Calu3 (cell line): Measurements from ENCODE around the gene SCAPER. TPM values are rescaled to one million over a fixed set of nuclear protein-coding genes. Genes with fewer than 3 reads are reported as not detected.

Experiments used
- BruUV-seq: library from RNA; stranded (reverse); fragments of 400-500 nt; replicated peaks from 2 replicates; lab custom pipeline; 2021; lab: Mats Ljungman, UMichigan
- CTCF ChIA-PET: fragments of 300-600 bp; sonication (Branson Sonifier 250); formaldehyde crosslinking; loops from one replicate; lab custom pipeline; 2022; ENCODE audit warnings: antibody characterized with exemption; lab: Charles Lee
- DNase-seq: peaks from one replicate; pipeline ENCODE4 v3.0.0; 2022
- H3K27ac Mint-ChIP-seq: one replicate; pipeline ENCODE4 v1.8.0; 2022; ENCODE audit warnings: mixed read lengths; ENCODE audit not compliant: unreplicated experiment
- H3K27me3 Mint-ChIP-seq: one replicate; pipeline ENCODE4 v1.8.0; 2022; ENCODE audit warnings: mixed read lengths; ENCODE audit not compliant: unreplicated experiment
- H3K36me3 Mint-ChIP-seq: one replicate; pipeline ENCODE4 v1.8.0; 2022; ENCODE audit warnings: mild to moderate bottlenecking, moderate library complexity, mixed read lengths; ENCODE audit not compliant: insufficient read depth, unreplicated experiment
- H3K4me1 Mint-ChIP-seq: one replicate; pipeline ENCODE4 v1.8.0; 2022; ENCODE audit warnings: mild to moderate bottlenecking, low read depth, mixed read lengths; ENCODE audit not compliant: unreplicated experiment
- H3K4me3 Mint-ChIP-seq: one replicate; pipeline ENCODE4 v1.8.0; 2022; ENCODE audit warnings: mild to moderate bottlenecking, low read depth, moderate library complexity, mixed read lengths; ENCODE audit not compliant: unreplicated experiment
- H3K9me3 Mint-ChIP-seq: one replicate; pipeline ENCODE4 v1.8.0; 2022; ENCODE audit warnings: low read depth, mixed read lengths; ENCODE audit not compliant: unreplicated experiment
- intact Hi-C: fragments of 100-400 bp; cut with micrococcal nuclease; formaldehyde crosslinking; loops from one replicate; pipeline ENCODE4 v1.10.0; 2022; ENCODE audit not compliant: unreplicated experiment
- total RNA-seq: library from RNA; stranded (reverse); gene quantifications from 2 replicates; pipeline ENCODE4 v1.2.3, GENCODE V29; 2022
- TF ChIP-seq, protein P1 (sequence below): fragments of 200-600 bp; IDR thresholded peaks from one replicate; pipeline ENCODE4 v1.8.0; 2022; ENCODE audit warnings: antibody characterized with exemption; ENCODE audit not compliant: unreplicated experiment

The SCAPER gene
- total RNA-seq, 1 experiment from 2014 or later, result 34.8 TPM

DNA sequence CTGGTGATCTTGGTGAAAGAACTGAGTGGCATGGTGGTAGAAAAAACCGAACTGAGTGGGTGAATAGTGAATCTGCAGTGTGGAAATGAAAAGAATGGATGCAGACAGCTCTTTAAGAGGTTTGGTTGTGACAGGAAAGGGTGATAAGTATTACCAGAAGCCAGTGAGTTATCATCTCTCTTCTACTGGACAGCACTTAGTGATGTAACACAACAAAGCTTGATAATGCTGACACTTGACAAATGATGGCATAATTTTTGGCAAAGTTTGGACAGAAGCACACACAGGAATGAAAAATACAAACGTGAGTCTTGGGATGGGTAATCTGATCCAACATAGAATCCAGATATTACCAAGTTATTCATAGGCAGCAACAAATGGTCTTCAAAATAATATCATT lies 456.4 kb downstream of the SCAPER start:
- intact Hi-C loops, result no loop called here
- CTCF ChIA-PET, result no interaction called here
- Mint-ChIP-seq H3K27ac (no peak overlapping the region), H3K9me3 (no peaks in the 10 kb centered on the region), H3K36me3 (no peaks in the 10 kb centered on the region), H3K4me1 (no peaks in the 10 kb centered on the region), H3K4me3 (no peak overlapping the region), H3K27me3 (no peaks in the 10 kb centered on the region)
- no TSS peak for BruUV-seq
- no peak for DNase-seq
- TF ChIP-seq, protein P1, sequence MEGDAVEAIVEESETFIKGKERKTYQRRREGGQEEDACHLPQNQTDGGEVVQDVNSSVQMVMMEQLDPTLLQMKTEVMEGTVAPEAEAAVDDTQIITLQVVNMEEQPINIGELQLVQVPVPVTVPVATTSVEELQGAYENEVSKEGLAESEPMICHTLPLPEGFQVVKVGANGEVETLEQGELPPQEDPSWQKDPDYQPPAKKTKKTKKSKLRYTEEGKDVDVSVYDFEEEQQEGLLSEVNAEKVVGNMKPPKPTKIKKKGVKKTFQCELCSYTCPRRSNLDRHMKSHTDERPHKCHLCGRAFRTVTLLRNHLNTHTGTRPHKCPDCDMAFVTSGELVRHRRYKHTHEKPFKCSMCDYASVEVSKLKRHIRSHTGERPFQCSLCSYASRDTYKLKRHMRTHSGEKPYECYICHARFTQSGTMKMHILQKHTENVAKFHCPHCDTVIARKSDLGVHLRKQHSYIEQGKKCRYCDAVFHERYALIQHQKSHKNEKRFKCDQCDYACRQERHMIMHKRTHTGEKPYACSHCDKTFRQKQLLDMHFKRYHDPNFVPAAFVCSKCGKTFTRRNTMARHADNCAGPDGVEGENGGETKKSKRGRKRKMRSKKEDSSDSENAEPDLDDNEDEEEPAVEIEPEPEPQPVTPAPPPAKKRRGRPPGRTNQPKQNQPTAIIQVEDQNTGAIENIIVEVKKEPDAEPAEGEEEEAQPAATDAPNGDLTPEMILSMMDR, result no peak

- BruUV-seq, result no TSS peak
- Mint-ChIP-seq H3K27me3 (no peaks in the 10 kb centered on the region), H3K4me3 (no peak overlapping the region), H3K9me3 (no peaks in the 10 kb centered on the region), H3K36me3 (no peaks in the 10 kb centered on the region), H3K4me1 (no peaks in the 10 kb centered on the region), H3K27ac (no peak overlapping the region)
- TF ChIP-seq, protein P1, result no peak
- intact Hi-C loops, result no loop called here
- no peak for DNase-seq
- CTCF ChIA-PET, result no interaction called here
Observed at GRCh38 chr15:76447728-76448441, 457.3 kb downstream of the SCAPER start.

DNA sequence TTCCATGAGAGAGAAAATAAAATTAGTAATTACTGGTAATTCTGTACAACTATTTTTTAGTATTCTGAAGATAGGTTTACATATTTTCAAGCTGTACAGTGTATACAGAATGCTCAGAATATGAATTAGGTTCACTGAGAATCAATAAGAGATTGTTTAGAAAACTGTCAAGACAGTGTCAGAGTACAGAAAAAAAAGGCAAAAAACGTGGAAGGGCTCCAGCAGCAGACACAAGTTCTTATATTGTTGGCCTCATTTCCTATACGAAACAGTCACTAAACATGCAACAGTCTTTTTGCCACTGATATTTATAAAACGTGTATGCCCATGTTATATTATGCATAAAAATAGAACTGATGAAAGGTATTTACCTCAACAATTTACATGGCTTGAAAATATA lies 464.7 kb downstream of the SCAPER start:
- H3K9me3 Mint-ChIP-seq, result no peaks in the 10 kb centered on the region
- intact Hi-C loops, result no loop called here
- no TSS peak for BruUV-seq
- CTCF ChIA-PET, result no interaction called here
- no peaks in the 10 kb centered on the region for H3K27me3 Mint-ChIP-seq
- no peaks in the 10 kb centered on the region for H3K36me3 Mint-ChIP-seq
- no peak overlapping the region for H3K27ac Mint-ChIP-seq
- TF ChIP-seq, protein P1, result no peak
- DNase-seq, result no peak
- H3K4me1 Mint-ChIP-seq, result no peaks in the 10 kb centered on the region
- no peak overlapping the region for H3K4me3 Mint-ChIP-seq

GRCh38 chr15:76439542-76439941 lies 465.6 kb downstream of the SCAPER start:
- TF ChIP-seq, protein P1, result no peak
- CTCF ChIA-PET, result no interaction called here
- Mint-ChIP-seq H3K27ac (no peak overlapping the region), H3K9me3 (no peaks in the 10 kb centered on the region), H3K4me3 (no peak overlapping the region), H3K27me3 (no peaks in the 10 kb centered on the region), H3K36me3 (no peaks in the 10 kb centered on the region), H3K4me1 (no peaks in the 10 kb centered on the region)
- intact Hi-C loops, result no loop called here
- DNase-seq, result no peak
- no TSS peak for BruUV-seq
